A673 (cell line): Measurements from ENCODE around the gene SPPL3.
"Not testable (repeated sequence)": the region's sequence is repeated elsewhere in the genome, so short reads cannot be mapped to it uniquely, and the experiment has no call there.

ENCODE experiments used
- EZH2 ChIP-seq: fragments of 200-600 bp; sonication (generic); IDR thresholded peaks from 2 replicates; pipeline ENCODE4 v1.6.1; 2017; ENCODE audit warnings: borderline replicate concordance, low read depth, mild to moderate bottlenecking, mixed read lengths, antibody characterized with exemption, low read length; ENCODE audit not compliant: poor library complexity, severe bottlenecking
- TF ChIP-seq, protein P1 (sequence below): fragments of 300-800, 200-600 bp; sonication (generic); conservative IDR thresholded peaks from 2 replicates; pipeline ENCODE4 v1.5.1; 2017; ENCODE audit warnings: low read depth, mild to moderate bottlenecking, antibody characterized with exemption, low read length, moderate library complexity, mixed read lengths

- TF ChIP-seq, protein P1, sequence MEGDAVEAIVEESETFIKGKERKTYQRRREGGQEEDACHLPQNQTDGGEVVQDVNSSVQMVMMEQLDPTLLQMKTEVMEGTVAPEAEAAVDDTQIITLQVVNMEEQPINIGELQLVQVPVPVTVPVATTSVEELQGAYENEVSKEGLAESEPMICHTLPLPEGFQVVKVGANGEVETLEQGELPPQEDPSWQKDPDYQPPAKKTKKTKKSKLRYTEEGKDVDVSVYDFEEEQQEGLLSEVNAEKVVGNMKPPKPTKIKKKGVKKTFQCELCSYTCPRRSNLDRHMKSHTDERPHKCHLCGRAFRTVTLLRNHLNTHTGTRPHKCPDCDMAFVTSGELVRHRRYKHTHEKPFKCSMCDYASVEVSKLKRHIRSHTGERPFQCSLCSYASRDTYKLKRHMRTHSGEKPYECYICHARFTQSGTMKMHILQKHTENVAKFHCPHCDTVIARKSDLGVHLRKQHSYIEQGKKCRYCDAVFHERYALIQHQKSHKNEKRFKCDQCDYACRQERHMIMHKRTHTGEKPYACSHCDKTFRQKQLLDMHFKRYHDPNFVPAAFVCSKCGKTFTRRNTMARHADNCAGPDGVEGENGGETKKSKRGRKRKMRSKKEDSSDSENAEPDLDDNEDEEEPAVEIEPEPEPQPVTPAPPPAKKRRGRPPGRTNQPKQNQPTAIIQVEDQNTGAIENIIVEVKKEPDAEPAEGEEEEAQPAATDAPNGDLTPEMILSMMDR = not testable (repeated sequence)
- TF ChIP-seq EZH2 = not testable (repeated sequence)
Measured at GRCh38 chr12:120732198-120732597, 172.0 kb downstream of the SPPL3 start.
